ENCODE data around the gene FICD. TPM values are rescaled to one million over a fixed set of nuclear protein-coding genes. Genes with fewer than 3 reads are reported as not detected.
"Not testable (repeated sequence)": the region's sequence is repeated elsewhere in the genome, so short reads cannot be mapped to it uniquely, and the experiment has no call there.

FICD gene
- total RNA-seq, 3 donors from 2014 or later: 3.2 to 6.0 (median 5.1) TPM

DNA sequence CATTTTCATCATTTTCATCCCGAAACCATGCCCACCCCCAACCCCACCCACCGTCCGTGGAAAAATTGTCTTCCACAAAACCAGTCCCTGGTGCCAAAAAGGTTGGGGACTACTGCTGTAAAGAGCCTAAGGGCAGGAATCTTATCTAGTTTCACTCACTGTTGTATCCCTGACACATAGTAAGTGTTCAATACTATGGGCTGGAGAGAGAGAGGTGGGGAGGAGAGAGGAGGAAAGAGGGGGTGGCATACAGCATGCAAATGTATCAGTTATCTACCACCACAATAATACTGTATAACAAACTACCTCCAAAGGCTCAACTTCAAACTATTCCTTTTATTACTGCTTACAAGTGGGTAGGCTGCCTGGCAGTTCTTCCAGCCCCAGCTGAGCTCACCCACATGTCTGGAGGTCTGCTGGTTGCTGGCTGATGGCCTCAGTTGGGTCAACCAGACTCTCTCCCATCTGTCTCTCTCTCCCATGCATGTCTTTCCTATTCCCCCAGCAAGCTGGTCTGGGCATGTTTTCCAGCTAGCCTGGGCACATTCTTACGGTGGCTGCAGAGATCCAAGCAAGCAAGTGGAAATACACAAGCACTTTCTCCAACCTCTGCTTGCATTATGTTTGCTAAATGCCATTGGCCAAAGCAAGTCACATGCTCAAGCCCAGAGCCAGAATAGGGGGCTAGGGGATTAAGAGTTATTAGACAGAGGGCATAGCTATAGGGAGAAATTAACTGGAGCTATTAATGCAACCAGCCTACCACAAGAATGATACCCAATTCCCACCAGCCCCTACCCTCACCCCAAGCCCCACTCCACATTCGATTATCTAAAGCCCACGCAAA is 31.6 kb upstream of the FICD start:
- intact Hi-C loops (cut with DNase I, micrococcal nuclease): no loop called here
- Histone ChIP-seq H3K9me3 (peaks cover 3% of the 10 kb centered on the region), H3K36me3 (ENCODE audit: low read depth) (no peaks in the 10 kb centered on the region), H3K4me3 (no peak overlapping the region), H3K4me1 (ENCODE audit: low read depth) (no peaks in the 10 kb centered on the region)
- no peak for DNase-seq
- TF ChIP-seq, protein P1, sequence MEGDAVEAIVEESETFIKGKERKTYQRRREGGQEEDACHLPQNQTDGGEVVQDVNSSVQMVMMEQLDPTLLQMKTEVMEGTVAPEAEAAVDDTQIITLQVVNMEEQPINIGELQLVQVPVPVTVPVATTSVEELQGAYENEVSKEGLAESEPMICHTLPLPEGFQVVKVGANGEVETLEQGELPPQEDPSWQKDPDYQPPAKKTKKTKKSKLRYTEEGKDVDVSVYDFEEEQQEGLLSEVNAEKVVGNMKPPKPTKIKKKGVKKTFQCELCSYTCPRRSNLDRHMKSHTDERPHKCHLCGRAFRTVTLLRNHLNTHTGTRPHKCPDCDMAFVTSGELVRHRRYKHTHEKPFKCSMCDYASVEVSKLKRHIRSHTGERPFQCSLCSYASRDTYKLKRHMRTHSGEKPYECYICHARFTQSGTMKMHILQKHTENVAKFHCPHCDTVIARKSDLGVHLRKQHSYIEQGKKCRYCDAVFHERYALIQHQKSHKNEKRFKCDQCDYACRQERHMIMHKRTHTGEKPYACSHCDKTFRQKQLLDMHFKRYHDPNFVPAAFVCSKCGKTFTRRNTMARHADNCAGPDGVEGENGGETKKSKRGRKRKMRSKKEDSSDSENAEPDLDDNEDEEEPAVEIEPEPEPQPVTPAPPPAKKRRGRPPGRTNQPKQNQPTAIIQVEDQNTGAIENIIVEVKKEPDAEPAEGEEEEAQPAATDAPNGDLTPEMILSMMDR (IDR thresholded peaks at IDR 0.05): no peak
- ATAC-seq: no peak

DNA sequence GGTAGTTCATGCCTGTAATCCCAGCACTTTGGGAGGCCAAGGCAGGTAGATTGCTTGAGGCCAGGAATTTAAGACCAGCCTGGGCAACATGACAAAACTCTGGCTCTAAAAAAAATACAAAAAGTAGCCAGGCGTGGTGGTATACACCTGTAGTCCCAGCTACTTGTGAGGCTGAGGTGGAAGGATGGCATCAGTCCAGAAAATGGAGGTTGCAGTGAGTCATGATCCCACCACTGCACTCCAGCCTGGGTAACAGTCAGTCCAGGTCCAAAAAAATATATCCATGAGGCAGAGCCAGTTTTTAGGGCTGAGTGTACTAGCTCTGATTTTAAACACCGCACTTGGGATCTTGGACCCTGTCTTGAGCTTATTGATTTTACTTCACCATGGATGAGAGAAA is 30.6 kb upstream of the FICD start:
- TF ChIP-seq, protein P1 (IDR thresholded peaks at IDR 0.05): no peak
- intact Hi-C loops (cut with DNase I, micrococcal nuclease): no loop called here
- H3K4me3 ChIP-seq: no peak overlapping the region
- peaks cover 3% of the 10 kb centered on the region for H3K9me3 ChIP-seq
- H3K4me1 ChIP-seq (ENCODE audit: low read depth): no peaks in the 10 kb centered on the region
- H3K36me3 ChIP-seq (ENCODE audit: low read depth): no peaks in the 10 kb centered on the region
- no peak for DNase-seq
- ATAC-seq: no peak

DNA sequence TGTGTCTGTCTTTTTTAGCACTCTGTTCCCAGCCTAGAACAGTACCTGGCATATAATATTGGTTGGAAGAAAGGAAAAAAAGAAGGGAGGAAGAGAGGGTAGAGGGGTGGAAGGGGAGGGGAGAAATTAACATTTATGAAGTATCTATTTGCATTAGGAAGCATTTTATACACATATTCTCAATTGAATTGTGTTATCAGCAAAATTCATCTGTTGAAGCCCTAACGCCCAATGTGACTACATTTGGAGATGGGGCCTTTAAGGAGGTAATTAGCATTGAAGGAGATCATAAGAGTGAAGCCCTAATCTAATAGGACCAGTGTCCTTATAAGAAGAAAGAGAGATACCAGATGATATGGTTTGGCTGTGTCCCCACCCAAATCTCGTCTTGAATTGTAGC is 30.2 kb upstream of the FICD start:
- TF ChIP-seq, protein P1 (IDR thresholded peaks at IDR 0.05): no peak
- no peak for ATAC-seq
- Histone ChIP-seq H3K4me1 (ENCODE audit: low read depth) (no peaks in the 10 kb centered on the region), H3K4me3 (no peak overlapping the region), H3K36me3 (ENCODE audit: low read depth) (no peaks in the 10 kb centered on the region), H3K9me3 (peaks cover 3% of the 10 kb centered on the region)
- intact Hi-C loops (cut with DNase I, micrococcal nuclease): no loop called here
- no peak for DNase-seq

DNA sequence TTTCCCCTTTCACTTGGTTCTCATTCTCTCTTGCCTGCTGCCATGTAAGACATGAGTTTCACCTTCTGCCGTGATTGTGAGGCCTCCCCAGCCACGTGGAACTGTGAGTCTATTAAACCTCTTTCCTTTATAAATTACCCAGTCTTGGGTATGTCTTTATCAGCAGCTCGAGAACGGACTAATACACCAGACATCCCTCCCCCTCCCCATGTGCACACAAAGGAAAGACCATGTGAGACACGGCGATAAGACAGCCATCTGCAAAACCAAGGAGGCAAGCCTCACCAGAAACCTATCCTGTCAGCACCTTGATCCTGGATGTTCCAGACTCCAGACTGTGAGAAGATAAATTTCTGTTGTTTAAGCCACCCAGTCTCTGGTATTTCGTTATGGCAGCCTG is 29.7 kb upstream of the FICD start:
- intact Hi-C loops (cut with DNase I, micrococcal nuclease); H3K9me3 ChIP-seq; H3K4me3 ChIP-seq; ATAC-seq; DNase-seq; H3K4me1 ChIP-seq (ENCODE audit: low read depth); H3K36me3 ChIP-seq (ENCODE audit: low read depth): not testable (repeated sequence)

DNA sequence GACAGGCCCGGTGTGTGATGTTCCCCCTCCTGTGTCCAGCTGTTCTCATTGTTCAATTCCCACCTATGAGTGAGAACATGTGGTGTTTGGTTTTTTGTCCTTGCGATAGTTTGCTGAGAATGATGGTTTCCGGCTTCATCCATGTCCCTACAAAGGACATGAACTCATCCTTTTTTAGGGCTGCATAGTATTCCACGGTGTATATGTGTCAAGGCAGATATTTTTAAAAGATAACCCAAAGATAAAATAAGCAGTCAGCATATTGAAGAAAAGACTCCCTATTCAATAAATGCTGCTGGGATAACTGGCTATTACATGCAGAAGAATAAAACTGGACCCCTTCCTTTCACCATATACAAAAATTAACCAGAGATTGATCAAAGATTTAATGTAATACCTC is 28.0 kb upstream of the FICD start:
- H3K9me3 ChIP-seq: not testable (repeated sequence)

DNA sequence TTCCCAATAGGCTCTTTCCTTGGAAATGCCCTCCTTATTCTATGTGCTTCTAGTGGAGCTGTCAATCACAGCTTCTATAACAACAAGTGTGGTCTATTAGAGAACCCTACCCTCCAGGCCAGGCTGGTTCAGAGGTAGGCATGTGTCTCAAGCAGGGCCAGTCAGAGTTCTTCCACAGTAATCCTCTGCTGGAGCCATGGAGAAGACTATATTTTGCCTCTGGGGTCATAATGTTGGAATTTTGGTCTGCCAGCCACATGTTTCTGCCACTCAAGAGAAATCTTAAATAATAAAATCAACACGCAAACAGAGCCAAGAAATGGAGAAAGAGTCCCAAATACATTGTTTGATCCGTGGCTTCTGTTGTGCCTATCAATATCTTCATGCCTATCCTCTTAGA is 23.8 kb upstream of the FICD start:
- Histone ChIP-seq H3K9me3 (peaks cover 3% of the 10 kb centered on the region), H3K36me3 (ENCODE audit: low read depth) (no peaks in the 10 kb centered on the region), H3K4me1 (ENCODE audit: low read depth) (no peaks in the 10 kb centered on the region), H3K4me3 (no peak overlapping the region)
- ATAC-seq (no peak), DNase-seq (no peak)
- TF ChIP-seq, protein P1 (IDR thresholded peaks at IDR 0.05): no peak
- intact Hi-C loops (cut with DNase I, micrococcal nuclease): no loop called here

More for the DNA sequence above, 28.0 kb upstream of the FICD start:
- H3K4me3 ChIP-seq; ATAC-seq; DNase-seq; H3K4me1 ChIP-seq (ENCODE audit: low read depth); intact Hi-C loops (cut with DNase I, micrococcal nuclease); H3K36me3 ChIP-seq (ENCODE audit: low read depth): not testable (repeated sequence)
